Prostate gland (tissue), 2 donors: Measurements from ENCODE around the gene TINAGL1.

Source experiments
- CTCF ChIP-seq, 4 experiments: fragments of 200-600 bp in 2 of 4; fragments of 450-650 bp in 2 of 4; sonication (generic) in 2 of 4; IDR thresholded peaks; 1 replicate in 3 of 4; 2 replicates in 1 of 4; pipeline ENCODE4 v1.5.1; 2016 to 2019; ENCODE audit warnings: antibody characterized with exemption in 4 of 4, mild to moderate bottlenecking in 2 of 4, moderate library complexity in 2 of 4
- POLR2A ChIP-seq: fragments of 450-650 bp; IDR thresholded peaks from one replicate; pipeline ENCODE4 v1.6.1; 2016; ENCODE audit warnings: antibody characterized with exemption, mild to moderate bottlenecking

- TF ChIP-seq CTCF (IDR thresholded peaks at IDR 0.05) (no peak), POLR2A (no peak)
Observed at GRCh38 chr1:31618916-31619846, 42.9 kb downstream of the TINAGL1 start.
